ENCODE data around the gene HYDIN. TPM values are rescaled to one million over a fixed set of nuclear protein-coding genes. Genes with fewer than 3 reads are reported as not detected.
"Not testable (repeated sequence)": the region's sequence is repeated elsewhere in the genome, so short reads cannot be mapped to it uniquely, and the experiment has no call there.

Gene HYDIN
- total and polyA plus RNA-seq, 2 experiments from 2014 or later, result 0.04 to 0.67 TPM

GRCh38 chr16:71050307-71050706 lies 180.2 kb downstream of the HYDIN start:
- H3K4me2 ChIP-seq; H3K9me3 ChIP-seq (ENCODE audit: low read depth); H3K4me1 ChIP-seq (ENCODE audit: insufficient read depth); H3K79me2 ChIP-seq; H3K27ac ChIP-seq; H4K20me1 ChIP-seq (ENCODE audit: insufficient read depth, poor library complexity, severe bottlenecking); H3K36me3 ChIP-seq (replicated peaks; ENCODE audit: insufficient read depth, low read depth); DNase-seq (ENCODE audit: low spot score); H3K4me3 ChIP-seq; H2AFZ ChIP-seq; H3K9me2 ChIP-seq (replicated peaks; ENCODE audit: insufficient read depth); H3K27me3 ChIP-seq: not testable (repeated sequence)
- 80% methylated on average over 2 of the region's 2 CpGs for WGBS (ENCODE audit: low lambda C conversion rate, missing lambda C conversion rate)

- not testable (repeated sequence) for H3K9me2 ChIP-seq (replicated peaks; ENCODE audit: insufficient read depth); H3K4me1 ChIP-seq (ENCODE audit: insufficient read depth); H3K36me3 ChIP-seq (replicated peaks; ENCODE audit: insufficient read depth, low read depth); H3K9me3 ChIP-seq (ENCODE audit: low read depth); DNase-seq (ENCODE audit: low spot score); H3K27me3 ChIP-seq; H3K4me3 ChIP-seq; H3K79me2 ChIP-seq; H3K4me2 ChIP-seq; H2AFZ ChIP-seq; H3K27ac ChIP-seq; H4K20me1 ChIP-seq (ENCODE audit: insufficient read depth, poor library complexity, severe bottlenecking)
- 90% methylated on average over 11 of the region's 11 CpGs for WGBS (ENCODE audit: low lambda C conversion rate, missing lambda C conversion rate)
Observed at GRCh38 chr16:71039368-71040111, 191.0 kb downstream of the HYDIN start.

- not testable (repeated sequence) for H4K20me1 ChIP-seq (ENCODE audit: insufficient read depth, poor library complexity, severe bottlenecking); H3K4me2 ChIP-seq; H3K4me3 ChIP-seq
Observed at GRCh38 chr16:71038421-71038820, 192.1 kb downstream of the HYDIN start.

DNA sequence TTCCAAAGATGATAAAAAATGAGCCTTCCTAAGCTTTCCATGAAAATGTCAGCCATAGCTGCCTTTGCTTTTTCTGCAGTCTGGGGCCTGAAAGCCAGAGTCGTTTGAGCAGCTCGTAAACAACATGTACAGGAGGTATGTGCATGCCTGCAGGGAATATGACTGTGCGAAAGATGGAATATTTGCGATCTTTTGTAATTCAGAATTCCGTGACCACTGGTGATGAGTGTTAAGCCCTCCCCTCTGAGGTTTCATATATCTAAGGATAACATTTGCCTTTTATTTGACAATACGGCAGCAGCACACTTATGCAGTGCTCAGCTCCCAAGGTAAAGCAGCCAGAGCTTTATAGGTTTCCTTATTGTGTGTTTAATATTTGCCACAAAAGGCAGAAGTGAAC lies 192.5 kb downstream of the HYDIN start:
- not testable (repeated sequence) for H3K27me3 ChIP-seq; H3K9me2 ChIP-seq (replicated peaks; ENCODE audit: insufficient read depth); H3K4me2 ChIP-seq; H2AFZ ChIP-seq; H3K27ac ChIP-seq; H4K20me1 ChIP-seq (ENCODE audit: insufficient read depth, poor library complexity, severe bottlenecking); H3K79me2 ChIP-seq; H3K9me3 ChIP-seq (ENCODE audit: low read depth); H3K4me3 ChIP-seq; H3K36me3 ChIP-seq (replicated peaks; ENCODE audit: insufficient read depth, low read depth); H3K4me1 ChIP-seq (ENCODE audit: insufficient read depth); DNase-seq (ENCODE audit: low spot score)
- 44% methylated on average over 6 of the region's 6 CpGs for WGBS (ENCODE audit: low lambda C conversion rate, missing lambda C conversion rate)

More at GRCh38 chr16:71038421-71038820, 192.1 kb downstream of the HYDIN start:
- not testable (repeated sequence) for H3K9me3 ChIP-seq (ENCODE audit: low read depth); H3K4me1 ChIP-seq (ENCODE audit: insufficient read depth); H3K36me3 ChIP-seq (replicated peaks; ENCODE audit: insufficient read depth, low read depth); H2AFZ ChIP-seq; DNase-seq (ENCODE audit: low spot score); H3K27me3 ChIP-seq; H3K9me2 ChIP-seq (replicated peaks; ENCODE audit: insufficient read depth); H3K79me2 ChIP-seq; H3K27ac ChIP-seq
- 80% methylated on average over 4 of the region's 4 CpGs for WGBS (ENCODE audit: low lambda C conversion rate, missing lambda C conversion rate)

- H2AFZ ChIP-seq, result not testable (repeated sequence)
- WGBS (ENCODE audit: low lambda C conversion rate, missing lambda C conversion rate), result 24% methylated on average over 7 of the region's 8 CpGs
Observed at GRCh38 chr16:71028032-71028727, 202.3 kb downstream of the HYDIN start.

DNA sequence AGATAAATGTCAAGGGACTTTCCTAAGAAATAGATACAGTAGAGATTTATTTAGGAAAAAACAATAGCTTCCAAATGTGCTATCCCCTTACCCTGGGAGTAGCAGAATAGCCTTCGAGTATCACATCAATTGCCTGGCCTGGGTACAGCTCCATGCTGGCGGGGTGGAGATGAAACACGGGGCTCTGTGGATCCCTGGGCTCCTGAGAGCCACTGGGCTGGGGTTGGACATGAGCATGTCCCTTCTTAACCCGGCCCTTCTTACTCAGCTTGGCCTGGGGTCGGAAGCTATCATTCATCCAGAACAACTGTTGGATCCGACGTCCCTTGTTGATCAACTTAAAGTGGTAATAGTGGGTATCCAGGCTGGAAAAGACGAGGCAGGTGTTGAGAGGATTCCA lies 203.0 kb downstream of the HYDIN start:
- H4K20me1 ChIP-seq (ENCODE audit: insufficient read depth, poor library complexity, severe bottlenecking); H3K4me1 ChIP-seq (ENCODE audit: insufficient read depth); H3K27ac ChIP-seq; H3K9me3 ChIP-seq (ENCODE audit: low read depth); H3K4me3 ChIP-seq; DNase-seq (ENCODE audit: low spot score); H3K9me2 ChIP-seq (replicated peaks; ENCODE audit: insufficient read depth); H3K27me3 ChIP-seq; H3K79me2 ChIP-seq; H3K36me3 ChIP-seq (replicated peaks; ENCODE audit: insufficient read depth, low read depth); H3K4me2 ChIP-seq; H2AFZ ChIP-seq: not testable (repeated sequence)
- WGBS (ENCODE audit: low lambda C conversion rate, missing lambda C conversion rate), result 70% methylated on average over 1 of the region's 8 CpGs

More at GRCh38 chr16:71028032-71028727, 202.3 kb downstream of the HYDIN start:
- not testable (repeated sequence) for DNase-seq (ENCODE audit: low spot score); H3K27ac ChIP-seq; H3K27me3 ChIP-seq; H3K4me1 ChIP-seq (ENCODE audit: insufficient read depth); H3K9me2 ChIP-seq (replicated peaks; ENCODE audit: insufficient read depth); H3K9me3 ChIP-seq (ENCODE audit: low read depth); H4K20me1 ChIP-seq (ENCODE audit: insufficient read depth, poor library complexity, severe bottlenecking); H3K4me3 ChIP-seq; H3K36me3 ChIP-seq (replicated peaks; ENCODE audit: insufficient read depth, low read depth); H3K79me2 ChIP-seq; H3K4me2 ChIP-seq

- H2AFZ ChIP-seq; H3K4me2 ChIP-seq; DNase-seq (ENCODE audit: low spot score); H3K9me3 ChIP-seq (ENCODE audit: low read depth); H3K27ac ChIP-seq; H3K36me3 ChIP-seq (replicated peaks; ENCODE audit: insufficient read depth, low read depth); H3K27me3 ChIP-seq; H3K4me3 ChIP-seq; H3K4me1 ChIP-seq (ENCODE audit: insufficient read depth); H3K79me2 ChIP-seq; H4K20me1 ChIP-seq (ENCODE audit: insufficient read depth, poor library complexity, severe bottlenecking); H3K9me2 ChIP-seq (replicated peaks; ENCODE audit: insufficient read depth): not testable (repeated sequence)
- 67% methylated on average over 3 of the region's 3 CpGs for WGBS (ENCODE audit: low lambda C conversion rate, missing lambda C conversion rate)
Observed at GRCh38 chr16:71023851-71024439, 206.6 kb downstream of the HYDIN start.

DNA sequence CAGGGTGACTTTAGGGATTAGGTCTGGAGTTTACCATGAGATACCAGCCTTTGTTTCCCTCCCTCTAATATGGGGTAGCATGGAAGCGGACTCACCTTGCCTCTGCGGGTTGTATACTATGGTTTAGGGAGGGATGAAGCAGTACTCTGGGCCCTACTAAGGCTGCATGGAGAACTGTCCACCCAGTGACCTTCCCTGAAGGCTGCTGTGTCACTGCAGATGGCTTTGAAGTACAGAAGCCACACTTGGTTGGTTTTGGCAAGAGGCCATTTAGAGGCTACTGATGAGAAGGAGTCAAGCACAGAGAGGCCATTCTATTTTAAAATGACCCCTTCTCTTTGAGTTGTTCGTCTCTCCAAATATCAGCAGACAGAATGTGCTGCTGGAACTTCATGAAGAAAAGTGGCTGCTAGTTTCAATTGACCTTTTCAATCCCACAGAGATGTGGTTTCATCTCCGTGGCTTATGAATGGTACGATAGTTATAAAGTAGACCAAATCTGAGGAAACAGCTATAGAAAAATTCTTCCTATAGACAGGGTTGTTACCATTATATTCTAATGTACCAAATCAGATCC lies 208.5 kb downstream of the HYDIN start:
- WGBS (ENCODE audit: low lambda C conversion rate, missing lambda C conversion rate), result 87% methylated on average over 3 of the region's 5 CpGs

More for the DNA sequence above, 208.5 kb downstream of the HYDIN start:
- H3K27me3 ChIP-seq; H3K4me2 ChIP-seq; H4K20me1 ChIP-seq (ENCODE audit: insufficient read depth, poor library complexity, severe bottlenecking); H3K4me3 ChIP-seq; DNase-seq (ENCODE audit: low spot score); H3K9me3 ChIP-seq (ENCODE audit: low read depth); H3K27ac ChIP-seq; H3K4me1 ChIP-seq (ENCODE audit: insufficient read depth); H3K36me3 ChIP-seq (replicated peaks; ENCODE audit: insufficient read depth, low read depth); H3K9me2 ChIP-seq (replicated peaks; ENCODE audit: insufficient read depth); H3K79me2 ChIP-seq; H2AFZ ChIP-seq: not testable (repeated sequence)
